Measurements from ENCODE around the gene RGP1. TPM values are rescaled to one million over a fixed set of nuclear protein-coding genes. Genes with fewer than 3 reads are reported as not detected.

Gene RGP1
- polyA plus RNA-seq, 1 of the 3 experiments (the other 2 are of a cell fraction), result 16.1 TPM

DNA sequence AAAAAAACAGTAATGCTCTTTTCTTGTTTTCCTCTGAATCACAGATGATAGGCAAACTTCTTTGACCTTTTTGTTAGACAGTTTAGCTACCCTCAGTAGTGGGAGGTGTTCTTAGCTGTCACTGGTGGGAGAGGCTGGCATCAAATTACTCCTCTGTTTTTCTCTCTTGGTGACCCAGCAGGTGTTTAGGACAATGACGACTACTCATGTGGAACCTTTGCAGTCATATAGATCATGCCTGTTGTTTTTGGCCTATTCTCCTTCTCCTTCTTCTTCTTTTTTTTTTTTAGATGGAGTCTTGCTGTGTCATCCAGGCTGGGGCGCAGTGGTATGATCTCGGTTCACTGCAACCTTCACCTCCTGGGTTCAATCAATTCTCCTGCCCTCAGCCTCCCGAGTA is 26.9 kb downstream of the RGP1 start:
- no peak overlapping the region for H3K4me3 ChIP-seq (ENCODE audit: low read depth in 2 of 2, low read length in 1 of 2)
- no peaks in the 10 kb centered on the region for H3K79me2 ChIP-seq (ENCODE audit: insufficient read depth)
- ChIA-PET CTCF (interaction anchor here (1.3 to 3.3 kb wide), 5 partner anchors 14 to 169 kb away, joined by 3 to 16 read pairs (median 6); no protein-coding TSS in a partner anchor), POLR2A (no interaction called here)
- no peak overlapping the region for H2AFZ ChIP-seq (ENCODE audit: low read depth)
- H3K9me2 ChIP-seq, result no peaks in the 10 kb centered on the region
- no peaks in the 10 kb centered on the region for H3K9me3 ChIP-seq
- H3K27ac ChIP-seq (ENCODE audit: low read depth in 2 of 2, low read length in 1 of 2), result no peak overlapping the region
- DNase-seq, result no peak
- WGBS (ENCODE audit: low lambda C conversion rate), result 94% methylated on average over 4 of the region's 4 CpGs
- no peaks in the 10 kb centered on the region for H3F3A ChIP-seq (replicated peaks; ENCODE audit: insufficient read depth)
- H3K27me3 ChIP-seq (ENCODE audit: insufficient read depth), result no peaks in the 10 kb centered on the region
- TF ChIP-seq GATA2 (CRISPR knock-in tag; IDR thresholded peaks at IDR 0.05) (no peak), FOXJ3 (CRISPR knock-in tag; IDR thresholded peaks at IDR 0.05) (no peak), POLR2AphosphoS5 (IDR thresholded peaks at IDR 0.05; ENCODE audit: low read depth, low read length) (no peak), CHD2 (IDR thresholded peaks at IDR 0.05; ENCODE audit: low read length, partially characterized antibody) (no peak), RFX5 (IDR thresholded peaks at IDR 0.05; ENCODE audit: low read length) (no peak), JUND (IDR thresholded peaks at IDR 0.05) (no peak), NRF1 (IDR thresholded peaks at IDR 0.05; ENCODE audit: low read depth, low read length) (no peak), ELF1 (IDR thresholded peaks at IDR 0.05) (no peak), FOSL2 (IDR thresholded peaks at IDR 0.05; ENCODE audit: borderline replicate concordance, low read depth) (no peak), FOXM1 (IDR thresholded peaks at IDR 0.05; ENCODE audit: low read depth) (no peak), MXI1 (IDR thresholded peaks at IDR 0.05; ENCODE audit: low read depth, low read length) (no peak), TCF12 (IDR thresholded peaks at IDR 0.05) (no peak), MEF2A (IDR thresholded peaks at IDR 0.05; ENCODE audit: borderline replicate concordance, low read depth) (no peak)
- TF ChIP-seq, protein P1, sequence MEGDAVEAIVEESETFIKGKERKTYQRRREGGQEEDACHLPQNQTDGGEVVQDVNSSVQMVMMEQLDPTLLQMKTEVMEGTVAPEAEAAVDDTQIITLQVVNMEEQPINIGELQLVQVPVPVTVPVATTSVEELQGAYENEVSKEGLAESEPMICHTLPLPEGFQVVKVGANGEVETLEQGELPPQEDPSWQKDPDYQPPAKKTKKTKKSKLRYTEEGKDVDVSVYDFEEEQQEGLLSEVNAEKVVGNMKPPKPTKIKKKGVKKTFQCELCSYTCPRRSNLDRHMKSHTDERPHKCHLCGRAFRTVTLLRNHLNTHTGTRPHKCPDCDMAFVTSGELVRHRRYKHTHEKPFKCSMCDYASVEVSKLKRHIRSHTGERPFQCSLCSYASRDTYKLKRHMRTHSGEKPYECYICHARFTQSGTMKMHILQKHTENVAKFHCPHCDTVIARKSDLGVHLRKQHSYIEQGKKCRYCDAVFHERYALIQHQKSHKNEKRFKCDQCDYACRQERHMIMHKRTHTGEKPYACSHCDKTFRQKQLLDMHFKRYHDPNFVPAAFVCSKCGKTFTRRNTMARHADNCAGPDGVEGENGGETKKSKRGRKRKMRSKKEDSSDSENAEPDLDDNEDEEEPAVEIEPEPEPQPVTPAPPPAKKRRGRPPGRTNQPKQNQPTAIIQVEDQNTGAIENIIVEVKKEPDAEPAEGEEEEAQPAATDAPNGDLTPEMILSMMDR (IDR thresholded peaks at IDR 0.05), result no peak
- TF ChIP-seq, protein P2, sequence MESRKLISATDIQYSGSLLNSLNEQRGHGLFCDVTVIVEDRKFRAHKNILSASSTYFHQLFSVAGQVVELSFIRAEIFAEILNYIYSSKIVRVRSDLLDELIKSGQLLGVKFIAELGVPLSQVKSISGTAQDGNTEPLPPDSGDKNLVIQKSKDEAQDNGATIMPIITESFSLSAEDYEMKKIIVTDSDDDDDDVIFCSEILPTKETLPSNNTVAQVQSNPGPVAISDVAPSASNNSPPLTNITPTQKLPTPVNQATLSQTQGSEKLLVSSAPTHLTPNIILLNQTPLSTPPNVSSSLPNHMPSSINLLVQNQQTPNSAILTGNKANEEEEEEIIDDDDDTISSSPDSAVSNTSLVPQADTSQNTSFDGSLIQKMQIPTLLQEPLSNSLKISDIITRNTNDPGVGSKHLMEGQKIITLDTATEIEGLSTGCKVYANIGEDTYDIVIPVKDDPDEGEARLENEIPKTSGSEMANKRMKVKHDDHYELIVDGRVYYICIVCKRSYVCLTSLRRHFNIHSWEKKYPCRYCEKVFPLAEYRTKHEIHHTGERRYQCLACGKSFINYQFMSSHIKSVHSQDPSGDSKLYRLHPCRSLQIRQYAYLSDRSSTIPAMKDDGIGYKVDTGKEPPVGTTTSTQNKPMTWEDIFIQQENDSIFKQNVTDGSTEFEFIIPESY (IDR thresholded peaks at IDR 0.05; ENCODE audit: borderline replicate concordance, low read depth), result no peak
- TF ChIP-seq, protein P3, sequence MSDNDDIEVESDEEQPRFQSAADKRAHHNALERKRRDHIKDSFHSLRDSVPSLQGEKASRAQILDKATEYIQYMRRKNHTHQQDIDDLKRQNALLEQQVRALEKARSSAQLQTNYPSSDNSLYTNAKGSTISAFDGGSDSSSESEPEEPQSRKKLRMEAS (IDR thresholded peaks at IDR 0.05; ENCODE audit: low read depth), result no peak
- H3K9ac ChIP-seq, result no peak overlapping the region
- H4K20me1 ChIP-seq (ENCODE audit: insufficient read depth), result no peaks in the 10 kb centered on the region
- H3K36me3 ChIP-seq (replicated peaks in 1 of 2; ENCODE audit: control insufficient read depth in 1 of 2, insufficient read depth in 2 of 2, low read length in 1 of 2), result no peaks in the 10 kb centered on the region
- H3K4me2 ChIP-seq, result no peak overlapping the region
- H3K4me1 ChIP-seq (ENCODE audit: control insufficient read depth in 1 of 2, insufficient read depth in 2 of 2, low read depth in 1 of 2, low read length in 1 of 2), result peaks cover 2 to 4% of the 10 kb centered on the region in 2 experiments; a peak in 3 of 4 replicates

DNA sequence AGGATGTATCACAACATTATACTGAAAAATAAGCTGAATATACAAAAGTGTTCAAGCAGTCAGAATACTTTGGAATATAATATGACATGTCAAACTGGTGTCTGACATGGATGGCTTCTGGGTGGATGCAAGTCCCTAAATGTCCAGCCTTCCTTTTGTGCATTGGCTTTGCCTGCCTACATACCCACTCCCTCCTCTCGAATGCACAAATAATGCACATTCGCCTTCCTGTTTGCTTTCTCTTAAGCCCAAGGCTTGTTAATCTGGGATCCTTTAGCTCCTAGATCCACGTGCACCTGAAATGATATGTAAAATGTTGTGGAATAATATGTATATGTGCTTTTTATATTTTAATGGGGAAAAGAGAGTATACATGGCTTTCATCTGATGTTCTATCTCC is 29.4 kb downstream of the RGP1 start:
- Histone ChIP-seq H3K9ac (no peak overlapping the region), H3K27ac (ENCODE audit: low read depth in 2 of 2, low read length in 1 of 2) (no peak overlapping the region), H4K20me1 (ENCODE audit: insufficient read depth) (no peaks in the 10 kb centered on the region), H3K9me3 (no peaks in the 10 kb centered on the region), H3K27me3 (ENCODE audit: insufficient read depth) (no peaks in the 10 kb centered on the region), H3K36me3 (replicated peaks in 1 of 2; ENCODE audit: control insufficient read depth in 1 of 2, insufficient read depth in 2 of 2, low read length in 1 of 2) (no peaks in the 10 kb centered on the region), H2AFZ (ENCODE audit: low read depth) (no peak overlapping the region), H3K9me2 (no peaks in the 10 kb centered on the region), H3F3A (replicated peaks; ENCODE audit: insufficient read depth) (no peaks in the 10 kb centered on the region), H3K4me3 (ENCODE audit: low read depth in 2 of 2, low read length in 1 of 2) (no peak overlapping the region), H3K4me1 (ENCODE audit: control insufficient read depth in 1 of 2, insufficient read depth in 2 of 2, low read depth in 1 of 2, low read length in 1 of 2) (no peaks in the 10 kb centered on the region; a peak in 1 of 4 replicates), H3K79me2 (ENCODE audit: insufficient read depth) (no peaks in the 10 kb centered on the region), H3K4me2 (no peak overlapping the region)
- ChIA-PET POLR2A (no interaction called here), CTCF (interaction anchor here (0.6 to 2.0 kb wide), 7 partner anchors 9 to 175 kb away, joined by 3 to 24 read pairs (median 3); partner anchors contain the start of genes CREB3 and TLN1)
- DNase-seq, result no peak
- 94% methylated on average over 3 of the region's 3 CpGs for WGBS (ENCODE audit: low lambda C conversion rate)
- TF ChIP-seq RAD21 (IDR thresholded peaks at IDR 0.05; ENCODE audit: low read length) (no peak), RCOR1 (IDR thresholded peaks at IDR 0.05; ENCODE audit: low read length) (no peak), FOSL2 (IDR thresholded peaks at IDR 0.05; ENCODE audit: borderline replicate concordance, low read depth) (no peak), USF1 (IDR thresholded peaks at IDR 0.05; ENCODE audit: borderline replicate concordance, low read depth) (no peak), FOXJ3 (CRISPR knock-in tag; IDR thresholded peaks at IDR 0.05) (no peak), JUND (IDR thresholded peaks at IDR 0.05) (no peak), NRF1 (IDR thresholded peaks at IDR 0.05; ENCODE audit: low read depth, low read length) (no peak), GABPA (IDR thresholded peaks at IDR 0.05; ENCODE audit: low read depth) (no peak)
- TF ChIP-seq, protein P2 (IDR thresholded peaks at IDR 0.05; ENCODE audit: borderline replicate concordance, low read depth), result no peak
- TF ChIP-seq, protein P4, sequence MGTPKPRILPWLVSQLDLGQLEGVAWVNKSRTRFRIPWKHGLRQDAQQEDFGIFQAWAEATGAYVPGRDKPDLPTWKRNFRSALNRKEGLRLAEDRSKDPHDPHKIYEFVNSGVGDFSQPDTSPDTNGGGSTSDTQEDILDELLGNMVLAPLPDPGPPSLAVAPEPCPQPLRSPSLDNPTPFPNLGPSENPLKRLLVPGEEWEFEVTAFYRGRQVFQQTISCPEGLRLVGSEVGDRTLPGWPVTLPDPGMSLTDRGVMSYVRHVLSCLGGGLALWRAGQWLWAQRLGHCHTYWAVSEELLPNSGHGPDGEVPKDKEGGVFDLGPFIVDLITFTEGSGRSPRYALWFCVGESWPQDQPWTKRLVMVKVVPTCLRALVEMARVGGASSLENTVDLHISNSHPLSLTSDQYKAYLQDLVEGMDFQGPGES (IDR thresholded peaks at IDR 0.05; ENCODE audit: low read depth, low read length), result no peak
